Stimulated activated CD4-positive, alpha-beta T cell treated with anti-CD3 and anti-CD28 coated beads, Interleukin-1b, Interleukin-23, amount 100 ng/mL, for 4 hours (primary cell): ENCODE measurements around the gene PC.
A peak's percentile ranks its signal among the peaks of the same experiment; 100 is the strongest.

Experiments used
- DNase-seq, 2 donors: peaks; one replicate each; pipeline ENCODE4 v3.0.0-alpha.2; 2020; ENCODE audit warnings: low read depth in 2 of 2

PC gene

GRCh38 chr11:66956689-66957290 lies 1.4 kb downstream of the PC start:
- no peak for DNase-seq

- DNase-seq: no peak
Measured at GRCh38 chr11:66953081-66953833, 4.9 kb downstream of the PC start.

GRCh38 chr11:66951927-66952337 lies 6.3 kb downstream of the PC start:
- DNase-seq: no peak

- no peak for DNase-seq
Measured at GRCh38 chr11:66951135-66951534, 7.0 kb downstream of the PC start.

GRCh38 chr11:66950112-66950535 lies 8.1 kb downstream of the PC start:
- peak in 1 of 2 donors; percentile 5 for DNase-seq

GRCh38 chr11:66938582-66939135 lies 19.5 kb downstream of the PC start:
- DNase-seq: no peak

GRCh38 chr11:66937193-66937733 lies 20.9 kb downstream of the PC start:
- DNase-seq: no peak

- no peak for DNase-seq
Measured at GRCh38 chr11:66936311-66936711, 21.9 kb downstream of the PC start.

- no peak for DNase-seq
Measured at GRCh38 chr11:66934950-66935779, 23.0 kb downstream of the PC start.

- DNase-seq: no peak
Measured at GRCh38 chr11:66933531-66933930, 24.7 kb downstream of the PC start.

- no peak for DNase-seq
Measured at GRCh38 chr11:66932543-66932942, 25.6 kb downstream of the PC start.

- no peak for DNase-seq
Measured at GRCh38 chr11:66929753-66930152, 28.4 kb downstream of the PC start.

- no peak for DNase-seq
Measured at GRCh38 chr11:66924272-66924671, 33.9 kb downstream of the PC start.

GRCh38 chr11:66922551-66922950 lies 35.6 kb downstream of the PC start:
- DNase-seq: no peak

- no peak for DNase-seq
Measured at GRCh38 chr11:66920978-66921784, 37.0 kb downstream of the PC start.

GRCh38 chr11:66919923-66920322 lies 38.3 kb downstream of the PC start:
- no peak for DNase-seq

GRCh38 chr11:66918741-66919140 lies 39.4 kb downstream of the PC start:
- DNase-seq: no peak

GRCh38 chr11:66915866-66916265 lies 42.3 kb downstream of the PC start:
- no peak for DNase-seq

GRCh38 chr11:66915046-66915832 lies 42.9 kb downstream of the PC start:
- DNase-seq: no peak

GRCh38 chr11:66914505-66914904 lies 43.7 kb downstream of the PC start:
- no peak for DNase-seq
